SH-SY5Y (cell line): Measurements from ENCODE around the gene ZNF763.

ENCODE experiments used
- GATA2 ChIP-seq: IDR thresholded peaks from 2 replicates; pipeline ENCODE4 v1.6.1; 2011; ENCODE audit warnings: mild to moderate bottlenecking, low read depth, low read length
- GATA3 ChIP-seq: IDR thresholded peaks from 2 replicates; pipeline ENCODE4 v1.6.1; 2011; ENCODE audit warnings: low read depth, mild to moderate bottlenecking, low read length, moderate library complexity

The ZNF763 gene

GRCh38 chr19:11964858-11965645 is at the start of gene ZNF763:
ZNF763 (plus strand) TSS chr19:11965040; CDS start chr19:11965209, 169 bp downstream.
- TF ChIP-seq GATA2: no peak
- TF ChIP-seq GATA3: no peak

GRCh38 chr19:11921852-11922495 is 42.9 kb upstream of the ZNF763 start:
- TF ChIP-seq GATA2: no peak
- TF ChIP-seq GATA3: no peak

- no peak for TF ChIP-seq GATA2
- TF ChIP-seq GATA3: no peak
Observed at GRCh38 chr19:11924886-11925650, 39.8 kb upstream of the ZNF763 start, which contains the start of gene ZNF700. ZNF700 (plus strand) TSS chr19:11925107; CDS start chr19:11925211, 104 bp downstream.

- TF ChIP-seq GATA3: no peak
- TF ChIP-seq GATA2: no peak
Observed at GRCh38 chr19:11927227-11927626, 37.6 kb upstream of the ZNF763 start.

GRCh38 chr19:11931051-11931450 is 33.8 kb upstream of the ZNF763 start:
- no peak for TF ChIP-seq GATA3
- no peak for TF ChIP-seq GATA2

GRCh38 chr19:11931513-11931912 is 33.3 kb upstream of the ZNF763 start:
- no peak for TF ChIP-seq GATA2
- TF ChIP-seq GATA3: no peak

- TF ChIP-seq GATA3 (no peak), GATA2 (no peak)
Observed at GRCh38 chr19:11942008-11942842, 22.6 kb upstream of the ZNF763 start.

- TF ChIP-seq GATA3 (no peak), GATA2 (no peak)
Observed at GRCh38 chr19:11942843-11943108, 22.1 kb upstream of the ZNF763 start.

GRCh38 chr19:11944656-11945055 is 20.2 kb upstream of the ZNF763 start:
- TF ChIP-seq GATA3 (no peak), GATA2 (no peak)

- no peak for TF ChIP-seq GATA2
- TF ChIP-seq GATA3: no peak
Observed at GRCh38 chr19:11948646-11949045, 16.2 kb upstream of the ZNF763 start.

- no peak for TF ChIP-seq GATA3
- TF ChIP-seq GATA2: no peak
Observed at GRCh38 chr19:11949201-11949600, 15.6 kb upstream of the ZNF763 start.

- TF ChIP-seq GATA3 (no peak), GATA2 (no peak)
Observed at GRCh38 chr19:11950312-11950711, 14.5 kb upstream of the ZNF763 start.

- TF ChIP-seq GATA3: no peak
- TF ChIP-seq GATA2: no peak
Observed at GRCh38 chr19:11963566-11964355, 1.1 kb upstream of the ZNF763 start.

GRCh38 chr19:11964496-11964857 is 363 bp upstream of the ZNF763 start:
- TF ChIP-seq GATA3: no peak
- TF ChIP-seq GATA2: no peak
